ENCODE data around the gene NRCAM.

The NRCAM gene

GRCh38 chr7:108171164-108171563 is 285.1 kb downstream of the NRCAM start:
- TF ChIP-seq, protein P1, sequence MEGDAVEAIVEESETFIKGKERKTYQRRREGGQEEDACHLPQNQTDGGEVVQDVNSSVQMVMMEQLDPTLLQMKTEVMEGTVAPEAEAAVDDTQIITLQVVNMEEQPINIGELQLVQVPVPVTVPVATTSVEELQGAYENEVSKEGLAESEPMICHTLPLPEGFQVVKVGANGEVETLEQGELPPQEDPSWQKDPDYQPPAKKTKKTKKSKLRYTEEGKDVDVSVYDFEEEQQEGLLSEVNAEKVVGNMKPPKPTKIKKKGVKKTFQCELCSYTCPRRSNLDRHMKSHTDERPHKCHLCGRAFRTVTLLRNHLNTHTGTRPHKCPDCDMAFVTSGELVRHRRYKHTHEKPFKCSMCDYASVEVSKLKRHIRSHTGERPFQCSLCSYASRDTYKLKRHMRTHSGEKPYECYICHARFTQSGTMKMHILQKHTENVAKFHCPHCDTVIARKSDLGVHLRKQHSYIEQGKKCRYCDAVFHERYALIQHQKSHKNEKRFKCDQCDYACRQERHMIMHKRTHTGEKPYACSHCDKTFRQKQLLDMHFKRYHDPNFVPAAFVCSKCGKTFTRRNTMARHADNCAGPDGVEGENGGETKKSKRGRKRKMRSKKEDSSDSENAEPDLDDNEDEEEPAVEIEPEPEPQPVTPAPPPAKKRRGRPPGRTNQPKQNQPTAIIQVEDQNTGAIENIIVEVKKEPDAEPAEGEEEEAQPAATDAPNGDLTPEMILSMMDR (IDR thresholded peaks at IDR 0.05; ENCODE audit: insufficient read depth, low read depth, low read length, missing control alignments), result no peak
- no peak overlapping the region for H3K4me3 ChIP-seq (ENCODE audit: low read length)
- DNase-seq (ENCODE audit: low read depth), result no peak

DNA sequence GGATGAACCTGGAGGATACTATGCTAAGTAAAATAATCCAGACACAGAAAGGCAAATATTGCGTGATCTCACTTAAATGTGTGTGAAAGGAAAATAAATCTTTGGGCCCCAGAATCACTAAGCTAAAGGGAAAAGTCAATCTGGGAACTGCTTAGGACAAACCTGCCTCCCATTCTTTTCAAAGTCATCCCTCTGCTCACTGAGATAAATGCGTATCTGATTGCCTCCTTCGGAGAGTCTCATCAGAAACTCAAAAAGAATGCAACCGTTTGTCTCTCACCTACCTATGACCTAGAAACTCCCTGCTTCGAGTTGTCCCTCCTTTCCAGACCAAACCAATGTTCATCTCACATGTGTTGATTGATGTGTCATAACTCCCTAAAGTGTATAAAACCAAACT is 286.0 kb downstream of the NRCAM start:
- TF ChIP-seq, protein P1 (IDR thresholded peaks at IDR 0.05; ENCODE audit: insufficient read depth, low read depth, low read length, missing control alignments), result no peak
- DNase-seq (ENCODE audit: low read depth), result no peak
- no peak overlapping the region for H3K4me3 ChIP-seq (ENCODE audit: low read length)

DNA sequence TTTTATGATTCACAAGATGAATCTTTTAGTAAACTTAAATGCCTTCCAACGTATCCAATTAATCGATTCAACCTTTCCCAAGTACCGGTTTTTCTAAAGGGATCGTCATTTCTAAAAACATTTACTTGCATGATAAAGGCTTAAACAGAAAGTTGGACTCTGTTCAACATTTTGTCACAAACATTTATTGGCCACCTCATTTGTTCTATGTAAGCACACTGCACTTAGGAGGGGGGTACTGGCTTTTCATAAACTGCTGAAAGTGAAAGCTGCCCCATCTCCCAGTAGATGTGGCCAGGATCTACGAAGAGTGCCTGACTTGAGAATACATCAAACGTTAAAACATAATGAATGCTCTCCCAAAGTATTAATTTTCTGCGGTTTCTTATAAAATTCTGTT is 288.8 kb downstream of the NRCAM start:
- TF ChIP-seq, protein P1 (IDR thresholded peaks at IDR 0.05; ENCODE audit: insufficient read depth, low read depth, low read length, missing control alignments), result no peak
- no peak overlapping the region for H3K4me3 ChIP-seq (ENCODE audit: low read length)
- DNase-seq (ENCODE audit: low read depth), result no peak

DNA sequence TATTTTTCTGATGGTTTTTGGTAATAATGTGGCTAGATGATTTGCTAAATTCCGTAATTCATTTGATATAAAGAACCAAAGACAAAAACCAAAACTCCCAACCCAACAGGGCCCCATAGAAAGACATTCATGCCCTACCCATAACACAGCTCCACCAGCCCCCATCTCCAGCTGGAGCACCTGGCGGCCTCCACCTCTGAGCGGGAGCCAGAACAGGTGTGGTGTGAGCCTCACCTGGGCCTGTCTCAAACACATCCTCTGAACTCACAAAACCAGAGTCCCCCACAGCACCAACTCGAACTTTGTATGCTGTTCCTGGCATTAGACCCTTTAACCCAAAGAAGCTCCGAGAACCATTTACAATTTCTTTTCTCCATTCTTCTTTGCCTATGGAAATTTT is 289.5 kb downstream of the NRCAM start:
- H3K4me3 ChIP-seq (ENCODE audit: low read length), result no peak overlapping the region
- DNase-seq (ENCODE audit: low read depth), result no peak
- TF ChIP-seq, protein P1 (IDR thresholded peaks at IDR 0.05; ENCODE audit: insufficient read depth, low read depth, low read length, missing control alignments), result no peak

- no peak overlapping the region for H3K4me3 ChIP-seq (ENCODE audit: low read length)
- DNase-seq (ENCODE audit: low read depth), result no peak
- TF ChIP-seq, protein P1 (IDR thresholded peaks at IDR 0.05; ENCODE audit: insufficient read depth, low read depth, low read length, missing control alignments), result no peak
Observed at GRCh38 chr7:108165723-108166122, 290.5 kb downstream of the NRCAM start.

GRCh38 chr7:108164946-108165345 is 291.3 kb downstream of the NRCAM start:
- no peak for DNase-seq (ENCODE audit: low read depth)
- TF ChIP-seq, protein P1 (IDR thresholded peaks at IDR 0.05; ENCODE audit: insufficient read depth, low read depth, low read length, missing control alignments), result no peak
- no peak overlapping the region for H3K4me3 ChIP-seq (ENCODE audit: low read length)

DNA sequence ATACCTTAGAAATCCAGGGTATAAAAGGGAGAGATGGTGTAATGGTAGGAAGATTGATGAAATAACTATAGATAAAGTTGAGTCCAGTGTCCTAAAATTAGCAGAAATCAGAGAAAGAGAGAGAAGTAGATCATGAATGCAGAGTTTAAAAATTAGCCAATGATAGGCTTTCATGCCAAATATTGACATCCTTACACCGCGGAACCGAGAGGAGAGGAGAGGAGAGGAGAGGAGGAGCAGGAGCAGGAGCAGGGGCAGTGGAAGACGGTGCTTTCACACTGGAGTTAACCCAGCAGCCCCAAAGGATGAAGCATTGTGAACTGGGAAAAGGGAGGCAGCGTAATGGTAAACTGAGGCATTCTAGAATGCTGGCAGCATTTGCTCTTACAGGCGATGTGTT is 291.9 kb downstream of the NRCAM start:
- H3K4me3 ChIP-seq (ENCODE audit: low read length), result no peak overlapping the region
- no peak for DNase-seq (ENCODE audit: low read depth)
- TF ChIP-seq, protein P1 (IDR thresholded peaks at IDR 0.05; ENCODE audit: insufficient read depth, low read depth, low read length, missing control alignments), result no peak
